GM10847 (cell line): Measurements from ENCODE around the gene CHAT.

Experiments used
- POLR2A ChIP-seq: IDR thresholded peaks from 2 replicates; pipeline ENCODE4 v1.6.1; 2011; ENCODE audit not compliant: insufficient read length; ENCODE audit errors: extremely low read depth

CHAT gene

GRCh38 chr10:49689882-49690510 lies 76.2 kb downstream of the CHAT start:
- TF ChIP-seq POLR2A = no peak

GRCh38 chr10:49690698-49691356 lies 77.0 kb downstream of the CHAT start:
- TF ChIP-seq POLR2A = no peak

- TF ChIP-seq POLR2A = no peak
Measured at GRCh38 chr10:49691588-49691987, 77.8 kb downstream of the CHAT start.

- no peak for TF ChIP-seq POLR2A
Measured at GRCh38 chr10:49694466-49694865, 80.6 kb downstream of the CHAT start.

- TF ChIP-seq POLR2A = no peak
Measured at GRCh38 chr10:49696311-49696710, 82.5 kb downstream of the CHAT start.

GRCh38 chr10:49698679-49699078 lies 84.8 kb downstream of the CHAT start:
- no peak for TF ChIP-seq POLR2A

- no peak for TF ChIP-seq POLR2A
Measured at GRCh38 chr10:49700211-49700610, 86.4 kb downstream of the CHAT start.

- TF ChIP-seq POLR2A = no peak
Measured at GRCh38 chr10:49700997-49701396, 87.2 kb downstream of the CHAT start.

- TF ChIP-seq POLR2A = no peak
Measured at GRCh38 chr10:49707585-49707984, 93.7 kb downstream of the CHAT start.

GRCh38 chr10:49709934-49710333 lies 96.1 kb downstream of the CHAT start:
- TF ChIP-seq POLR2A = no peak

GRCh38 chr10:49710966-49711365 lies 97.1 kb downstream of the CHAT start:
- TF ChIP-seq POLR2A = no peak

- TF ChIP-seq POLR2A = no peak
Measured at GRCh38 chr10:49711481-49711880, 97.6 kb downstream of the CHAT start.

- TF ChIP-seq POLR2A = no peak
Measured at GRCh38 chr10:49713266-49713665, 99.4 kb downstream of the CHAT start.
